Activated CD8-positive, alpha-beta memory T cell treated with anti-CD3 and anti-CD28 coated beads for 48 hours (primary cell): ENCODE data around the gene PRAMEF11.
"Not testable (repeated sequence)": the region's sequence is repeated elsewhere in the genome, so short reads cannot be mapped to it uniquely, and the experiment has no call there.

ENCODE experiments used
- DNase-seq, 3 experiments: peaks; one replicate each; pipeline ENCODE4 v3.0.0-alpha.2; 2020; ENCODE audit warnings: low read depth in 2 of 3, low spot score in 2 of 3

The PRAMEF11 gene

GRCh38 chr1:12831310-12831709, at the start of gene PRAMEF11:
PRAMEF11 (minus strand) TSS chr1:12831410; CDS start chr1:12828789, 2,621 bp downstream.
- DNase-seq = not testable (repeated sequence)

- DNase-seq = not testable (repeated sequence)
Observed at GRCh38 chr1:12878453-12878852, 47.2 kb upstream of the PRAMEF11 start.

- DNase-seq = not testable (repeated sequence)
Observed at GRCh38 chr1:12863131-12863880, 32.1 kb upstream of the PRAMEF11 start.

DNA sequence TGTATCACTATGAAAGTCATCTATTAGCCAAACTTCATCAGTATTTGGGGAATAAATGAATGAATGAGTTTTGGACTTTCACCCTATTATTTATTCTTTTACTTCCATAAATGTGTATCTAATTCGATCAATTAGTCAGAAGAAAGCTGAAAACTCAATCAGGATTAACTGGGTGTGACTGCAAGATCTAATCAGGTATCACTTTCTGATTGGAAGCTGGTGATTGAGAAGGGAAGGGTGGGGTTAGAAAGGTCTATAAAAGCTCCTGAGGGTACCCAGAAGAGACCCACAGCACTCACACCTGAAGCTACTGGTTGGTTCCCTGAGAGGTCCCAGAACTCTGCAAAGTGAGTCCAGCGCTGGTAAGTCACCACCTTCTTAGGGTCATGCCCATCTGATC, 25.6 kb upstream of the PRAMEF11 start, which contains the start of gene PRAMEF2:
TSS of gene PRAMEF2 (plus strand) at position 301 of the 400 bp plus-strand sequence. CDS start 1,924 bp downstream, outside the sequence.
- not testable (repeated sequence) for DNase-seq

DNA sequence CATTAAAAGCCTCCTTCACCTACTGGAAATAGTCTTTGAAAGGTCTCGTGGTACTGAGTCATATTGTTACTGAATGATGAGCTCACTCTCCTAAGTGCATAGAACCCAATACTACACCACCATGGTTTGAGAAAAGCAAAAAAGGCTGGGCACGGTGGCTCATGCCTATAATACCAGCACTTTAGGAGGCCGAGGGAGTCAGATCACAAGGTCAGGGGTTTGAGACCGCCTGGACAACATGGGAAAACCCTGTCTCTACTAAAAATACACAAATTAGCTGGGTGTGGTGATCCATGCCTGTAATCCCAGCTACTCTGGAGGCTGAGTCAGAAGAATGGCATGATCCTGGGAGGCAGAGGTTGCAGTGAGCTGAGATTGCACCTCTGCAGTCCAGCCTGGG, 20.6 kb upstream of the PRAMEF11 start:
- DNase-seq = no peak

DNA sequence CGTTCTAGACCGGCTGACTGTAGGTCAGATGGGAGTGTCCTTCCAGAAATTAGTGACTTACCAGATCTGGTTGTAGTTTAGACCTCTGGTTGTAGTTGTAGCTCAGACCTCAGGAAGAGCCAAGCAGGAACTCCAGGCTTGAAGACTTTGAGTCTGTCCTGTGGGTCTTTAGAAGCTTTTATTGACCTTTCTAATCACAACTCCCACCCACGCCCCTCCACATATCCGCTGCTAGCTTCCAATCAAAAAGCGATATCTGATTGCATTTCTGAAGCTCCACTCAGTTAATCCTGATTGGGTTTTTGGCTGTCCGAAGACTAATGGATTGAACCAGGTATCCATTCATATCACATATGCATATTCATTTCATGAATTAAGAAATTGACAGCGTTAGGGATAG, 17.4 kb upstream of the PRAMEF11 start, which contains the start of gene HNRNPCL1:
TSS of gene HNRNPCL1 (minus strand) at position 101 of the 400 bp plus-strand sequence. CDS start 431 bp downstream, outside the sequence.
- not testable (repeated sequence) for DNase-seq

DNA sequence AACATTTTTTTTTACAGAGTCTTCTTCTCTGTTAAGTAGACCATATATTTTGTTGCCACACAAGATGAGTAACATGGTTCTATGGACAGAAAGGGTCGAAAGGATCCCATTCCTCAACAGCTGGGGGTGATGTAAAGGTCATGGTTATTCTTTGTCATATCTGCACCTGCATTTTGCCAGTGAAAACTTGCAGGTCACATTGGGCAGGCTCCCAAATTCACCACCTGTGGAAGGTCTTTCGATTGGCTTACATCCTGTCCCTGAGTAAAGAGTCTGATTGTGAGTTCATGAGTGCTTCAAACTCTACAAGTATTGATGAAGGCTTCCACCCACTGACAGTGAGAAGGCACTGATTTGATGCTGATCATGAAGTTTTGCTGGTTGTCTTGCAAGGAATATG, 2.0 kb upstream of the PRAMEF11 start:
- not testable (repeated sequence) for DNase-seq

DNA sequence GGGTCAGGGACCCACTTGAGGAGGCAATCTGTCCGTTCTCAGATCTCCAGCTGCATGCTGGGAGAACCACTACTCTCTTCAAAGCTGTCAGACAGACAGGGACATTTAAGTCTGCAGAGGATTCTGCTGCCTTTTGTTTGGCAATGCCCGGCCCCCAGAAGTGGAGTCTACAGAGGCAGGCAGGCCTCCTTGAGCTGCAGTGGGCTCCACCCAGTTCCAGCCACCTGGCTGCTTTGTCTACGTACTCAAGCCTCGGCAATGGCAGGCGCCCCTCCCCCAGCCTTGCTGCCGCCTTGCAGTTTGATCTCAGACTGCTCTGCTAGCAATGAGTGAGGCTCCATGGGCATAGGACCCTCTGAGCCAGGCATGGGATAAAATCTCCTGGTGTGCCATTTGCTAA, 12.1 kb downstream of the PRAMEF11 start:
- not testable (repeated sequence) for DNase-seq

GRCh38 chr1:12811409-12811784, 19.8 kb downstream of the PRAMEF11 start:
- no peak for DNase-seq

GRCh38 chr1:12810691-12811408, 20.4 kb downstream of the PRAMEF11 start:
- DNase-seq = no peak

DNA sequence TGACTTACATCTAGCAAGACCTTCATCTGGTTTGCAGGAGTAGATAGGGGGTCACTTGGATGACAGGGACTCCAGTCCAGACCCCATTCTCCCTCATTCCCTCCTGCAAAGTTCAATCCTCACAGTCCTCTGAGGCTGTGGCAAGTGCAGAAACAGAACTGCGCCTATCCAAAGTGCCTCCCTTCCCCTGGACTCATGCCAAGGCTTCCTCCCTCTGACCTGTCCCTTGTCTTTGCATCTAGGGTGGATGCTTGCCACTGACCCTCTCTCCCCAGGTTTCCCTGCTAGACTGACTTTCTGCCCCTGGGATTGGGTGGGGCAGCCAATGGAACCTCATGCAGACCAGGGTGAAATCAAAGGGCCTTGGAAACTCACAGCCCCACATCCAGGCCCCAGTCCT, 21.3 kb downstream of the PRAMEF11 start:
- no peak for DNase-seq

- no peak for DNase-seq
Observed at GRCh38 chr1:12799730-12800129, 31.5 kb downstream of the PRAMEF11 start.

GRCh38 chr1:12798911-12799310, 32.3 kb downstream of the PRAMEF11 start:
- no peak for DNase-seq

GRCh38 chr1:12791097-12791496, 40.1 kb downstream of the PRAMEF11 start, which contains the start of gene PRAMEF1:
PRAMEF1 (plus strand) TSS chr1:12791397; CDS start chr1:12793228, 1,831 bp downstream.
- not testable (repeated sequence) for DNase-seq

DNA sequence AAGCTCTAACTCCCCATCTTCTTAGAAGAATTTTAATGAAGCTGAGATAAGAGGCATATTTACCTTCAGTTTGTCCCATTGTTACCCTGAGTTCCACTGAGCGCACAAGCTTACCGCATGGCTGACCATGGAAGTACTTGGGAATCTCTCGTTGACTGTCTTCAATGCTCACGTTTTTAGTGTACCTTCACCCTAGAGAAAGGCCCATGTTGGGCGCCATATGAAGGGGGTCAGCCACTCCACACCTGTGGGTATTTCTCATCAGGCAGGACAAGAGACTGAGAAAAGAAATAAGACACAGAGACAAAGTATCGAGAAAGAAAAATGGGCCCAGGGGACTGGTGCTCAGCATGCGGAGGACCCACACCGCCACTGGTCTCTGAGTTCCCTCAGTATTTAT, 46.5 kb downstream of the PRAMEF11 start:
- not testable (repeated sequence) for DNase-seq

DNA sequence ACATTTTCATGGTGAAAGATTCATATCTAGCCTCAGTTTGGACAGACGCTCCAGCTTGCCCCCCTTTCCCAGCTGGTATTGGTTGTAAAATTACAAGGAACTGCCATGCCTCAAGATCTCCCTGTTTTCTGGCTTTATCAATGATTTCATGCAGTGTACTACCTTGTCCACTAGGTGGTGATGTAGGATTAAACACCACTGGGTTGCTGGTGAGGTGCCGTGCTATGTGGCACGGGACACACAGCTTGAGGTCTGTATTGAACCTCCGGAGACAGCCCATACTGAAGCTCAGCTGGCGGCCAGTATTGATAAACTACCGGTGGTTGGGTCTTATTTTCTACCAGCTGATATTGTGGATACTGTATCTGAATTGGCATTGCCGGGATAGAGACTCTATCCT, 47.4 kb downstream of the PRAMEF11 start:
- not testable (repeated sequence) for DNase-seq

GRCh38 chr1:12781488-12781887, 49.7 kb downstream of the PRAMEF11 start:
- DNase-seq = not testable (repeated sequence)

GRCh38 chr1:12778907-12779306, 52.3 kb downstream of the PRAMEF11 start:
- DNase-seq = no peak

GRCh38 chr1:12778061-12778460, 53.1 kb downstream of the PRAMEF11 start:
- DNase-seq = no peak

GRCh38 chr1:12776801-12777557, 54.2 kb downstream of the PRAMEF11 start:
- DNase-seq = no peak

GRCh38 chr1:12775443-12775842, 55.8 kb downstream of the PRAMEF11 start:
- DNase-seq = no peak
